Effector memory CD8-positive, alpha-beta T cell (primary cell): Measurements from ENCODE around the gene PEBP1.
A peak's percentile ranks its signal among the peaks of the same experiment; 100 is the strongest.

ENCODE experiments used
- ATAC-seq: fragments of 150-1000 bp; cut with Tn5 transposase; replicated peaks from 2 replicates; pipeline ENCODE4 v1.10.0; 2021; ENCODE audit warnings: mild to moderate bottlenecking, moderate library complexity
- DNase-seq, 3 experiments: peaks; one replicate each; pipeline ENCODE4 v3.0.0; 2021
- H3K27ac Mint-ChIP-seq, 2 donors: one replicate each; pipeline ENCODE4 v1.8.0; 2022; ENCODE audit warnings: mild to moderate bottlenecking in 2 of 2, mixed read lengths in 2 of 2, moderate library complexity in 2 of 2
- H3K27me3 Mint-ChIP-seq, 2 donors: one replicate each; pipeline ENCODE4 v1.8.0; 2022; ENCODE audit warnings: mixed read lengths in 2 of 2
- H3K36me3 Mint-ChIP-seq: one replicate; pipeline ENCODE4 v1.8.0; 2022; ENCODE audit warnings: mild to moderate bottlenecking, moderate library complexity, mixed read lengths; ENCODE audit not compliant: insufficient read depth
- H3K4me1 Mint-ChIP-seq, 2 donors: one replicate each; pipeline ENCODE4 v1.8.0; 2022; ENCODE audit warnings: low read depth in 2 of 2, mixed read lengths in 2 of 2
- H3K4me3 Mint-ChIP-seq, 2 donors: one replicate each; pipeline ENCODE4 v1.8.0; 2022; ENCODE audit warnings: mild to moderate bottlenecking in 2 of 2, mixed read lengths in 2 of 2, moderate library complexity in 2 of 2
- H3K9me3 Mint-ChIP-seq, 2 donors: one replicate each; pipeline ENCODE4 v1.8.0; 2022; ENCODE audit warnings: mixed read lengths in 2 of 2
- total RNA-seq, 9 experiments: gene quantifications; one replicate each; lab custom pipeline; 2026; lab: John Stamatoyannopoulos, UW

PEBP1 gene
- total RNA-seq: 85.2 to 189 (median 167) reads per million in 9 experiments

GRCh38 chr12:118135788-118136558, at the start of gene PEBP1:
PEBP1 (plus strand) TSS chr12:118136124; CDS start chr12:118136210, 86 bp downstream.
- peak within 1 kb of the TSS; percentile 81 to 84 for H3K27ac Mint-ChIP-seq
- no peaks in the 10 kb centered on the region for H3K27me3 Mint-ChIP-seq
- H3K36me3 Mint-ChIP-seq: peaks cover 31% of the 10 kb centered on the region
- no peaks in the 10 kb centered on the region for H3K9me3 Mint-ChIP-seq
- peak; percentile 99 for ATAC-seq
- peak; percentile 90 to 94 (median 90) for DNase-seq
- H3K4me1 Mint-ChIP-seq: peaks cover 9 to 16% of the 10 kb centered on the region in 2 donors
- peak within 1 kb of the TSS; percentile 87 to 93 for H3K4me3 Mint-ChIP-seq

- ATAC-seq (no peak), DNase-seq (no peak)
- no peaks in the 10 kb centered on the region for H3K36me3 Mint-ChIP-seq
- H3K27me3 Mint-ChIP-seq: no peaks in the 10 kb centered on the region
- H3K4me3 Mint-ChIP-seq: no peak overlapping the region
- H3K9me3 Mint-ChIP-seq: no peaks in the 10 kb centered on the region
- no peak overlapping the region for H3K27ac Mint-ChIP-seq
- H3K4me1 Mint-ChIP-seq: no peaks in the 10 kb centered on the region
These were observed 46.1 kb upstream of the PEBP1 start for GRCh38 chr12:118089782-118090181.

DNA sequence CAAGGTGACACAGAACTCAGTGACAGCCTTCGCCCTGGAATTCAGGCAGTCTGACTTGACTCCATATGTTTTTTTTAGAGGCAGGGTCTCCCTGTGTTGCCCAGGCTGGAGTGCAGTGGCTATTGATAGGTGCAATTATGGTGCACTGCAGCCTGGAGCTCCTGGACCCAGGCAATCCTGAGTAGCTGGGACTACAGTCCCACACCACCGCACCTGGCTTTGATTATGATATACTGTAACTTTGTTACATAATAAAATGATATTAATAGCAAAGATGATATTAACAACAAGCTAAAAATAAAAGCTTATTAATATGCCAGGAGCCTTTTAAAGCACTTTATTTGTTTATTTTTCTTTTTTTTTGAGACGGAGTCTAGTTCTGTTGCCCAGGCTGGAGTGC, 41.9 kb upstream of the PEBP1 start:
- H3K4me1 Mint-ChIP-seq: no peaks in the 10 kb centered on the region
- H3K4me3 Mint-ChIP-seq: no peak overlapping the region

GRCh38 chr12:118098401-118098800, 37.5 kb upstream of the PEBP1 start:
- ATAC-seq (no peak), DNase-seq (no peak)
- Mint-ChIP-seq H3K36me3 (no peaks in the 10 kb centered on the region), H3K27ac (no peak overlapping the region), H3K4me3 (no peak overlapping the region), H3K27me3 (peaks cover 17% of the 10 kb centered on the region in 2 donors), H3K4me1 (peaks cover 3 to 5% of the 10 kb centered on the region in 2 donors), H3K9me3 (no peaks in the 10 kb centered on the region)

More for the DNA sequence above, 41.9 kb upstream of the PEBP1 start:
- ATAC-seq: no peak
- no peak overlapping the region for H3K27ac Mint-ChIP-seq
- no peak for DNase-seq
- H3K27me3 Mint-ChIP-seq: no peaks in the 10 kb centered on the region
- no peaks in the 10 kb centered on the region for H3K36me3 Mint-ChIP-seq
- no peaks in the 10 kb centered on the region for H3K9me3 Mint-ChIP-seq

DNA sequence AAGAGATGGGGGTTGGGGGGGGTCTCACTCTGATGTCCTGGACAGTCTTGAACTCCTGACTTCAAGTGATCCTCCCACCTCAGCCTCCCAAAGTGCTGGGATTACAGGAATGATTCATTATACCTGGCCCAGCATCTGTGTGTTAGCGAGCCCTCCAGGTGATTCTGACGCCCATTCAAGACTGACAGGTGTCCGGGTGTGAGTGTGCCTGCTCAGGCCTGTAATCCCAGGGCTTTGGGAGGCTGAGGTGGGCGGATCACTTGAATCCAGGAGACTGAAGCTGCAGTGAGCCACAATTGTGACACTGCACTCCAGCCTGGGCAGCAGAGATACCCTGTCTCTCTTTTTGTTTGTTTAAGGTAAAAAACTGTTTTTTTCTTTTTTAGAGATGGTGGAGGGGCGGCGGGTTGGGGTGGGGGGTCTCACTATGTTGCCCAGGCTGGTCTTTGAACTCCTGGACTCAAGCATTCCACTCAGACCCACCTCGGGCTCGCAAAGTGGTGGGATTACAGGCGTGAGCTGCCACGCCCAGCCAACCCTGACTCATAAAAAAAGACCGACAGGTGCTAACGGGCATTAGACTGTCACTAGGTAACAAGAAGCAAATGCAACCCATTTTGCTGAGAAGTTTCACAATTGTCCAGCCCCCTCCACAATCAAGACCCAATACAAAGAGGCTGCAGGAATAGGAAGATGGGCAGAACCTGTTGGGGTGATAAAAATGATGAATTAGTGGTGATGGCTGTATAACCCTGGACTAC, 36.8 kb upstream of the PEBP1 start:
- Mint-ChIP-seq H3K4me3 (no peak overlapping the region), H3K4me1 (peaks cover 3 to 5% of the 10 kb centered on the region in 2 donors), H3K27ac (no peak overlapping the region), H3K27me3 (peaks cover 17% of the 10 kb centered on the region in 2 donors), H3K9me3 (no peaks in the 10 kb centered on the region), H3K36me3 (no peaks in the 10 kb centered on the region)
- DNase-seq: no peak
- ATAC-seq: no peak

GRCh38 chr12:118101051-118101450, 34.9 kb upstream of the PEBP1 start:
- ATAC-seq: no peak
- H3K27ac Mint-ChIP-seq: no peak overlapping the region
- peaks cover 6 to 10% of the 10 kb centered on the region in 2 donors for H3K4me1 Mint-ChIP-seq
- no peak overlapping the region for H3K4me3 Mint-ChIP-seq
- no peaks in the 10 kb centered on the region for H3K36me3 Mint-ChIP-seq
- no peaks in the 10 kb centered on the region for H3K9me3 Mint-ChIP-seq
- H3K27me3 Mint-ChIP-seq: peaks cover 23 to 25% of the 10 kb centered on the region in 2 donors
- no peak for DNase-seq

- Mint-ChIP-seq H3K4me1 (peaks cover 6 to 10% of the 10 kb centered on the region in 2 donors), H3K27me3 (peaks cover 23 to 25% of the 10 kb centered on the region in 2 donors), H3K4me3 (no peak overlapping the region), H3K9me3 (no peaks in the 10 kb centered on the region), H3K27ac (peak overlapping the region in 1 of 2 donors; percentile 41), H3K36me3 (peaks cover 4% of the 10 kb centered on the region)
- DNase-seq (no peak), ATAC-seq (no peak)
These were observed 33.9 kb upstream of the PEBP1 start for GRCh38 chr12:118102070-118102469.

GRCh38 chr12:118102609-118103008, 33.3 kb upstream of the PEBP1 start:
- Mint-ChIP-seq H3K9me3 (no peaks in the 10 kb centered on the region), H3K4me1 (peaks cover 6 to 10% of the 10 kb centered on the region in 2 donors), H3K36me3 (peaks cover 5% of the 10 kb centered on the region), H3K4me3 (peak overlapping the region; percentile 79 to 81), H3K27me3 (peaks cover 23 to 25% of the 10 kb centered on the region in 2 donors), H3K27ac (peak overlapping the region in 1 of 2 donors; percentile 29)
- DNase-seq: no peak
- no peak for ATAC-seq

- Mint-ChIP-seq H3K27me3 (peaks cover 23 to 25% of the 10 kb centered on the region in 2 donors), H3K9me3 (no peaks in the 10 kb centered on the region), H3K4me1 (peaks cover 6 to 10% of the 10 kb centered on the region in 2 donors), H3K27ac (peak overlapping the region in 1 of 2 donors; percentile 29), H3K36me3 (peaks cover 5% of the 10 kb centered on the region), H3K4me3 (peak overlapping the region; percentile 79 to 81)
- DNase-seq (peak in 1 of 3 experiments; percentile 1), ATAC-seq (peak; percentile 14)
These were observed 32.7 kb upstream of the PEBP1 start for GRCh38 chr12:118103201-118103600.

- peak; percentile 9 to 20 (median 10) for DNase-seq
- H3K9me3 Mint-ChIP-seq: no peaks in the 10 kb centered on the region
- peak within 1 kb of the TSS in 1 of 2 donors; percentile 35 for H3K27ac Mint-ChIP-seq
- peaks cover 6 to 10% of the 10 kb centered on the region in 2 donors for H3K4me1 Mint-ChIP-seq
- H3K27me3 Mint-ChIP-seq: peaks cover 23 to 25% of the 10 kb centered on the region in 2 donors
- H3K4me3 Mint-ChIP-seq: peak within 1 kb of the TSS; percentile 88 to 89
- H3K36me3 Mint-ChIP-seq: peaks cover 5% of the 10 kb centered on the region
- ATAC-seq: peak; percentile 74
These were observed 32.1 kb upstream of the PEBP1 start, which contains the start of gene VSIG10 for GRCh38 chr12:118103601-118104382. VSIG10 (minus strand) TSS chr12:118104011; CDS start chr12:118103671, 340 bp downstream.

DNA sequence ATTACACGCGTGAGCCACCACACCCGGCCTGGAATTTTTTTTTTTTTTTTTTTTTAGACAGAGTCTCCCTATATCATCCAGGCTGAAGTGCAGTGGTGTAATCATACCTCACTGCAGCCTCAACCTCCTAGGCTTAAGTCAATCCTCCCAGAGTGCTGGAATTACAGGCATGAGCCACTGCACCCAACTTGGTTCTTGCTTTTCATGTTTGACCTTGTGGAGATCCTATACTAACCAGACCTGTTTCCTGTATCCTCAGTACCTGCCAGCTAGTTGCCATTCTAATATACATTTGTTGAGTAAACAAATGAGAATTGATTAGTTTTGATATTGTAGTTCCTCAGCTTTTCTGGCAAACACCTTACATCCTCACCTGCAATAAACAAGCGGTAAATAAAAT, 28.9 kb upstream of the PEBP1 start:
- no peak overlapping the region for H3K4me3 Mint-ChIP-seq
- DNase-seq (no peak), ATAC-seq (no peak)
- H3K36me3 Mint-ChIP-seq: peaks cover 5% of the 10 kb centered on the region
- peaks cover 13 to 21% of the 10 kb centered on the region in 2 donors for H3K27me3 Mint-ChIP-seq
- peaks cover 6 to 10% of the 10 kb centered on the region in 2 donors for H3K4me1 Mint-ChIP-seq
- H3K27ac Mint-ChIP-seq: no peak overlapping the region
- H3K9me3 Mint-ChIP-seq: no peaks in the 10 kb centered on the region

DNA sequence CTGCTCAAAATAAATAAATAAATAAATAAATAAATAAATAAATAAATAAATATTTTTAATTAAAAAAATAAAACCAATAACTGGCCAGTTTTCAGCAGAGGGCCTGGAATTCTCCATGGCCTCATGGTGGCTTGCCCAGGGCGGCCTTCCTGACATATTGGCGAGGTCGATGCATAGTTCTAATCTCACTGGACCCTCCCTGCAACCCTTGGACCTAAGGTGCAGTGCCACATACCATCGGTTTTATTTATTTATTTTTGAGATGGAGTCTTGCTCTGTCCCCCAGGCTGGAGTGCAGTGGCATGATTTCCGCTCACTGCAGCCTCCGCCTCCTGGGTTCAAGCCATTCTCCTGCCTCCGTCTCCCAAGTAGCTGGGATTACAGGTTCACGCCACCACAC, 28.2 kb upstream of the PEBP1 start:
- Mint-ChIP-seq H3K36me3 (peaks cover 5% of the 10 kb centered on the region), H3K4me1 (peaks cover 6 to 10% of the 10 kb centered on the region in 2 donors), H3K27ac (no peak overlapping the region), H3K9me3 (no peaks in the 10 kb centered on the region), H3K4me3 (no peak overlapping the region), H3K27me3 (peaks cover 11 to 14% of the 10 kb centered on the region in 2 donors)
- DNase-seq: no peak
- no peak for ATAC-seq

DNA sequence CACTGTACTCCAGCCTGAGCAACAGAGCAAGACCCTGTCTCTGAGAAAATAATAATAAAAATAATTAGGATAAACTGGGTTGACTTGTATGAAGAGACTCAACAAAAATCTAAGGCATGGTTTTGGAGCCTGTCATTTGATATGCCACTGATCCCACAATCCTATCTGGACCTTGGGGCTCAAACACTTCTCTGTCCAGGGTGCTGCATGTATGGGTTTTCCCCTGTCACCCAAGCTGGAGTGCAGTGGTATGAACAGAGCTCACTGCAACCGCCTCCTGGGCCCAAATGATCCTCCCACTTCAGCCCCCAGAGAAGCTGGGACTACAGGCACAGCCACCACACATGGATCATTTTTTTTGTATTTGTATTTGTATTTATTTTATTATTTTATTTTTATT, 26.8 kb upstream of the PEBP1 start:
- Mint-ChIP-seq H3K36me3 (peaks cover 8% of the 10 kb centered on the region), H3K9me3 (no peaks in the 10 kb centered on the region), H3K4me1 (peaks cover 3 to 5% of the 10 kb centered on the region in 2 donors), H3K27me3 (peaks cover 6 to 8% of the 10 kb centered on the region in 2 donors), H3K4me3 (no peak overlapping the region), H3K27ac (no peak overlapping the region)
- DNase-seq: no peak
- no peak for ATAC-seq
